HCT116 (cell line): ENCODE data around the gene ABCC9. TPM values are rescaled to one million over a fixed set of nuclear protein-coding genes. Genes with fewer than 3 reads are reported as not detected.

Source experiments
- ATAC-seq: fragments of 200-7000 bp; cut with Tn5 transposase; 2 replicates; pipeline ENCODE4 v1.9.1; 2020; ENCODE audit warnings: mild to moderate bottlenecking, moderate library complexity
- BruUV-seq: library from RNA; stranded (reverse); fragments of 400-500 nt; replicated peaks from 2 replicates; lab custom pipeline; 2021; lab: Mats Ljungman, UMichigan
- CTCF ChIA-PET: fragments of 300-600 bp; sonication (Branson Sonifier 250); formaldehyde crosslinking; loops from one replicate; lab custom pipeline; 2021; ENCODE audit warnings: antibody characterized with exemption; lab: Charles Lee
- POLR2A ChIA-PET: fragments of 300-600, 350-600 bp; sonication (Branson Sonifier 250); formaldehyde crosslinking; loops from one replicate; lab custom pipeline; 2021; ENCODE audit warnings: antibody characterized with exemption; lab: Charles Lee
- RAD21 ChIA-PET, 2 experiments: fragments of 300-600 bp; sonication (Branson Sonifier 250); formaldehyde crosslinking; loops; one replicate each; lab custom pipeline; 2023; ENCODE audit warnings: low total read pairs in 2 of 2; ENCODE audit not compliant: uncharacterized antibody in 2 of 2, unreplicated experiment in 2 of 2, low non-redundant PET in 1 of 2; lab: Charles Lee
- DNase-seq: peaks from one replicate; pipeline ENCODE4 v3.0.0-alpha.2; 2010; ENCODE audit warnings: low read depth, low spot score
- H2AFZ ChIP-seq: fragments of 200-600 bp; shearing (Covaris generic), sonication (generic); 2 replicates; pipeline ENCODE4 v1.6.1; 2017; ENCODE audit warnings: low read depth, mixed run types, mixed read lengths, antibody characterized with exemption, low read length; ENCODE audit not compliant: poor library complexity, severe bottlenecking
- H3K27ac ChIP-seq: 2 replicates; pipeline ENCODE4 v1.5.1; 2012; ENCODE audit warnings: low read depth, low read length
- H3K27me3 ChIP-seq: fragments of 200-600 bp; sonication (generic); 2 replicates; pipeline ENCODE4 v1.6.1; 2016; ENCODE audit warnings: mixed run types, low read length, mixed read lengths; ENCODE audit not compliant: insufficient read depth
- H3K36me3 ChIP-seq, 2 experiments: fragments of 200-500 bp in 1 of 2; fragments of 200-600 bp in 1 of 2; sonication (Bioruptor generic) in 1 of 2; sonication (generic) in 1 of 2; 2 replicates each; pipeline versions ENCODE4 v1.5.1 to v1.6.1; 2014 to 2016; ENCODE audit warnings: low read length in 2 of 2, inconsistent platforms in 1 of 2, mixed read lengths in 1 of 2, mixed run types in 1 of 2; ENCODE audit not compliant: insufficient read depth in 2 of 2, control insufficient read depth in 1 of 2
- H3K4me1 ChIP-seq, 2 experiments: fragments of 200-600 bp in 1 of 2; sonication (generic) in 1 of 2; 2 replicates each; pipeline versions ENCODE4 v1.5.1 to v1.6.1; 2012 to 2017; ENCODE audit warnings: low read length in 2 of 2, inconsistent platforms in 1 of 2, mild to moderate bottlenecking in 1 of 2, mixed read lengths in 1 of 2, mixed run types in 1 of 2, moderate library complexity in 1 of 2; ENCODE audit not compliant: insufficient read depth in 2 of 2, control insufficient read depth in 1 of 2
- H3K4me2 ChIP-seq: fragments of 200-600 bp; sonication (generic); 2 replicates; pipeline ENCODE4 v1.6.1; 2017; ENCODE audit warnings: mixed run types, low read length, mixed read lengths
- H3K4me3 ChIP-seq, 2 experiments: fragments of 200-600 bp in 1 of 2; sonication (generic) in 1 of 2; replicated peaks in 1 of 2; 2 replicates each; pipeline ENCODE4 v1.5.1; 2011 to 2016; ENCODE audit warnings: low read length in 2 of 2, control low read depth in 1 of 2, low read depth in 1 of 2, mild to moderate bottlenecking in 1 of 2, mixed read lengths in 1 of 2, mixed run types in 1 of 2
- H3K79me2 ChIP-seq: fragments of 200-600 bp; sonication (generic); 2 replicates; pipeline ENCODE4 v1.6.1; 2017; ENCODE audit warnings: mild to moderate bottlenecking, mixed run types, low read length, moderate library complexity, mixed read lengths; ENCODE audit not compliant: insufficient read depth
- H3K9ac ChIP-seq: fragments of 200-600 bp; sonication (generic); 2 replicates; pipeline ENCODE4 v1.6.1; 2016; ENCODE audit warnings: low read length, mixed read lengths
- H3K9me2 ChIP-seq: fragments of 200-600 bp; sonication (generic), shearing (Covaris generic); 2 replicates; pipeline ENCODE4 v1.6.1; 2017; ENCODE audit warnings: mixed run types, mild to moderate bottlenecking, moderate library complexity; ENCODE audit not compliant: insufficient read depth
- H3K9me3 ChIP-seq, 2 experiments: fragments of 200-500 bp in 1 of 2; fragments of 200-600 bp in 1 of 2; sonication (Bioruptor generic) in 1 of 2; sonication (generic) in 1 of 2; 2 replicates each; pipeline ENCODE4 v1.6.1; 2014 to 2017; ENCODE audit warnings: low read length in 2 of 2, mixed read lengths in 2 of 2, inconsistent platforms in 1 of 2, low read depth in 1 of 2, mild to moderate bottlenecking in 1 of 2, mixed run types in 1 of 2, moderate library complexity in 1 of 2; ENCODE audit not compliant: control insufficient read depth in 1 of 2, insufficient read depth in 1 of 2
- H4K20me1 ChIP-seq: fragments of 200-600 bp; sonication (generic), shearing (Covaris generic); 2 replicates; pipeline ENCODE4 v1.6.1; 2017; ENCODE audit warnings: mixed run types, mild to moderate bottlenecking, moderate library complexity; ENCODE audit not compliant: insufficient read depth
- ELF1 ChIP-seq: IDR thresholded peaks from 2 replicates; pipeline ENCODE4 v1.6.1; 2012; ENCODE audit warnings: low read depth, borderline replicate concordance
- EZH2 ChIP-seq: fragments of 200-600 bp; sonication (generic); IDR thresholded peaks from 2 replicates; pipeline ENCODE4 v1.6.1; 2017; ENCODE audit warnings: antibody characterized with exemption, mixed run types
- FOSL1 ChIP-seq: IDR thresholded peaks from 2 replicates; pipeline ENCODE4 v1.6.1; 2012; ENCODE audit warnings: low read depth
- POLR2A ChIP-seq: IDR thresholded peaks from 2 replicates; pipeline ENCODE4 v1.7.0; 2011; ENCODE audit warnings: borderline replicate concordance; ENCODE audit not compliant: insufficient read depth, insufficient read length; ENCODE audit errors: extremely low read depth
- TCF7L2 ChIP-seq: IDR thresholded peaks from 2 replicates; pipeline ENCODE4 v1.7.0; 2011; ENCODE audit warnings: borderline replicate concordance, inconsistent platforms; ENCODE audit not compliant: insufficient read depth, insufficient read length; ENCODE audit errors: extremely low read depth
- intact Hi-C: fragments of 100-400 bp; cut with micrococcal nuclease; formaldehyde crosslinking; loops from 2 replicates; pipeline ENCODE4 v1.10.0; 2022
- total RNA-seq: library from RNA; stranded (reverse); gene quantifications from one replicate; pipeline ENCODE4 v1.2.1, GENCODE V29; 2021; ENCODE audit not compliant: unreplicated experiment
- TF ChIP-seq, protein P1 (sequence below): IDR thresholded peaks from 2 replicates; pipeline ENCODE4 v1.6.1; 2012; ENCODE audit warnings: low read depth

The ABCC9 gene
- total RNA-seq, 1 experiment from 2014 or later: 0.05 TPM

- no peaks in the 10 kb centered on the region for H3K9me3 ChIP-seq
- H2AFZ ChIP-seq: no peak overlapping the region
- H3K79me2 ChIP-seq: no peaks in the 10 kb centered on the region
- no peaks in the 10 kb centered on the region for H3K9me2 ChIP-seq
- RAD21 ChIA-PET: no interaction called here
- H3K36me3 ChIP-seq: no peaks in the 10 kb centered on the region
- H3K4me1 ChIP-seq: no peaks in the 10 kb centered on the region
- CTCF ChIA-PET: no interaction called here
- no peak overlapping the region for H3K27ac ChIP-seq
- no peaks in the 10 kb centered on the region for H4K20me1 ChIP-seq
- no TSS peak for BruUV-seq
- no peak for DNase-seq
- POLR2A ChIA-PET: no interaction called here
- no peak for TF ChIP-seq POLR2A
- TF ChIP-seq EZH2: no peak
- no peak for TF ChIP-seq TCF7L2
- TF ChIP-seq ELF1: no peak
- intact Hi-C loops: no loop called here
- H3K9ac ChIP-seq: no peak overlapping the region
- H3K4me3 ChIP-seq: no peak overlapping the region
- no peak overlapping the region for H3K4me2 ChIP-seq
- H3K27me3 ChIP-seq: no peaks in the 10 kb centered on the region
- ATAC-seq: no peak
Observed at GRCh38 chr12:21945002-21945401, 3.8 kb upstream of the ABCC9 start.

- H4K20me1 ChIP-seq: no peaks in the 10 kb centered on the region
- no peak for DNase-seq
- no peaks in the 10 kb centered on the region for H3K9me2 ChIP-seq
- CTCF ChIA-PET: no interaction called here
- no peak for ATAC-seq
- RAD21 ChIA-PET: interaction anchor here in 1 of 2 experiments (0.6 kb wide), 1 partner anchor 245 kb away, joined by 3 read pairs; no protein-coding TSS in a partner anchor
- H3K79me2 ChIP-seq: no peaks in the 10 kb centered on the region
- H3K27ac ChIP-seq: no peak overlapping the region
- H3K4me1 ChIP-seq: no peaks in the 10 kb centered on the region
- H3K9me3 ChIP-seq: no peaks in the 10 kb centered on the region
- H3K27me3 ChIP-seq: no peaks in the 10 kb centered on the region
- H3K4me2 ChIP-seq: no peak overlapping the region
- H3K4me3 ChIP-seq: no peak overlapping the region
- no peak overlapping the region for H3K9ac ChIP-seq
- no peak overlapping the region for H2AFZ ChIP-seq
- no peaks in the 10 kb centered on the region for H3K36me3 ChIP-seq
- intact Hi-C loops: no loop called here
- POLR2A ChIA-PET: no interaction called here
- BruUV-seq: no TSS peak
- TF ChIP-seq EZH2 (no peak), FOSL1 (no peak)
- TF ChIP-seq, protein P1, sequence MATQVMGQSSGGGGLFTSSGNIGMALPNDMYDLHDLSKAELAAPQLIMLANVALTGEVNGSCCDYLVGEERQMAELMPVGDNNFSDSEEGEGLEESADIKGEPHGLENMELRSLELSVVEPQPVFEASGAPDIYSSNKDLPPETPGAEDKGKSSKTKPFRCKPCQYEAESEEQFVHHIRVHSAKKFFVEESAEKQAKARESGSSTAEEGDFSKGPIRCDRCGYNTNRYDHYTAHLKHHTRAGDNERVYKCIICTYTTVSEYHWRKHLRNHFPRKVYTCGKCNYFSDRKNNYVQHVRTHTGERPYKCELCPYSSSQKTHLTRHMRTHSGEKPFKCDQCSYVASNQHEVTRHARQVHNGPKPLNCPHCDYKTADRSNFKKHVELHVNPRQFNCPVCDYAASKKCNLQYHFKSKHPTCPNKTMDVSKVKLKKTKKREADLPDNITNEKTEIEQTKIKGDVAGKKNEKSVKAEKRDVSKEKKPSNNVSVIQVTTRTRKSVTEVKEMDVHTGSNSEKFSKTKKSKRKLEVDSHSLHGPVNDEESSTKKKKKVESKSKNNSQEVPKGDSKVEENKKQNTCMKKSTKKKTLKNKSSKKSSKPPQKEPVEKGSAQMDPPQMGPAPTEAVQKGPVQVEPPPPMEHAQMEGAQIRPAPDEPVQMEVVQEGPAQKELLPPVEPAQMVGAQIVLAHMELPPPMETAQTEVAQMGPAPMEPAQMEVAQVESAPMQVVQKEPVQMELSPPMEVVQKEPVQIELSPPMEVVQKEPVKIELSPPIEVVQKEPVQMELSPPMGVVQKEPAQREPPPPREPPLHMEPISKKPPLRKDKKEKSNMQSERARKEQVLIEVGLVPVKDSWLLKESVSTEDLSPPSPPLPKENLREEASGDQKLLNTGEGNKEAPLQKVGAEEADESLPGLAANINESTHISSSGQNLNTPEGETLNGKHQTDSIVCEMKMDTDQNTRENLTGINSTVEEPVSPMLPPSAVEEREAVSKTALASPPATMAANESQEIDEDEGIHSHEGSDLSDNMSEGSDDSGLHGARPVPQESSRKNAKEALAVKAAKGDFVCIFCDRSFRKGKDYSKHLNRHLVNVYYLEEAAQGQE: no peak
- TF ChIP-seq, all 23 proteins: peak for 0
Observed at GRCh38 chr12:21942377-21942703, 1.1 kb upstream of the ABCC9 start.
